CD4-positive, alpha-beta T cell treated with Interleukin-15 for 4 hours (primary cell): Measurements from ENCODE around the gene BCL3.
"Not testable (repeated sequence)": the region's sequence is repeated elsewhere in the genome, so short reads cannot be mapped to it uniquely, and the experiment has no call there.

ENCODE experiments used
- DNase-seq: peaks from one replicate; pipeline ENCODE4 v3.0.0-alpha.2; 2020; ENCODE audit warnings: low spot score

Gene BCL3

DNA sequence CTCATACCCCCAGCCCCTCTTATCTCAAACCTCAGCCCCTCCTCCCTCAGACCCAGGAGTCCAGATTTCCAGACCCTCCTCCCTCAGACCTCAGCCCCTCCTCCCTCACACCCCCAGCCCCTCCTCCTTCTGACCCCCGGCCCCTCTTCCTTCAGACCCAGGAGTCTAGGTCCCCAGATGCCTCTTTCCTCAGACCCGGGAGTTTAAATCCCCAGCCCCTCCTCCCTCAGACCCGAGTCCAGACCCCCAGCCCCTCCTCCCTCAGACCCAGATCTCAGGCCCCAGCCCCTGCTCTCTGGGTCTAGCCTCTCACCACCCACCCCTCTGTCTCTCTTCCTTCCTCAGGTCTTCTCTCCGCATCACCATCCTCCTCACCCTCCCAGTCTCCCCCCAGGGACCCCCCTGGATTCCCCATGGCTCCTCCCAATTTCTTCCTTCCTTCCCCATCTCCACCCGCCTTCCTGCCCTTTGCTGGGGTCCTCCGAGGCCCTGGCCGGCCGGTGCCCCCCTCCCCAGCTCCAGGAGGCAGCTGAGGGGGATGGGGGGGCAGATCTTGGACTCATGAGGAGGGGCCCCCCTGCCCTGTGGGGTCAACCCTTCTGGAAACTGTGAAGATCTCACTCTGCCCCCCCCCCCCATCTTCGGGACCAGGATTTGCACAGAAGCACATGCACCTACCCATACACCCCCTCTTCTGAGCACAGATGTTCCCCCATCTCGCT, 10.7 kb downstream of the BCL3 start:
- DNase-seq: no peak

DNA sequence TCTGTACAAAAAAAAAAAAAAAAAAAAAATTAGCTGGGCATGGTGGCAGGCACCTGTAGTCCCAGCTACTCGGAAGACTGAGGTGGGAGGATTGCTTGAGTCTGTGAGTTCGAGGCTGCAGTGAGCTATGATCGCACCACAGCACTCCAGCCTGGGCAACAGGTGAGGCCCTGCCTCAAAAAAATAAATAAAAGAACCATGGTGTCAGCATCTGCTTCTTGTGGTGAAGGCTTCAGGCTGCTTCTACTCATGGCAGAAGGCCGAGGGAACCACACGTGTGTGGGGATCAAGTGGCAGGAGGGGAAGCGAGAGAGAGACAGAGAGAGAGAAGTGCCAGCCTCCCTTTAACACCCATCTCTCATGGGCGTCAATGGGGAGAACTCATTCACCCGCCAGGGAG, 13.5 kb downstream of the BCL3 start:
- no peak for DNase-seq

DNA sequence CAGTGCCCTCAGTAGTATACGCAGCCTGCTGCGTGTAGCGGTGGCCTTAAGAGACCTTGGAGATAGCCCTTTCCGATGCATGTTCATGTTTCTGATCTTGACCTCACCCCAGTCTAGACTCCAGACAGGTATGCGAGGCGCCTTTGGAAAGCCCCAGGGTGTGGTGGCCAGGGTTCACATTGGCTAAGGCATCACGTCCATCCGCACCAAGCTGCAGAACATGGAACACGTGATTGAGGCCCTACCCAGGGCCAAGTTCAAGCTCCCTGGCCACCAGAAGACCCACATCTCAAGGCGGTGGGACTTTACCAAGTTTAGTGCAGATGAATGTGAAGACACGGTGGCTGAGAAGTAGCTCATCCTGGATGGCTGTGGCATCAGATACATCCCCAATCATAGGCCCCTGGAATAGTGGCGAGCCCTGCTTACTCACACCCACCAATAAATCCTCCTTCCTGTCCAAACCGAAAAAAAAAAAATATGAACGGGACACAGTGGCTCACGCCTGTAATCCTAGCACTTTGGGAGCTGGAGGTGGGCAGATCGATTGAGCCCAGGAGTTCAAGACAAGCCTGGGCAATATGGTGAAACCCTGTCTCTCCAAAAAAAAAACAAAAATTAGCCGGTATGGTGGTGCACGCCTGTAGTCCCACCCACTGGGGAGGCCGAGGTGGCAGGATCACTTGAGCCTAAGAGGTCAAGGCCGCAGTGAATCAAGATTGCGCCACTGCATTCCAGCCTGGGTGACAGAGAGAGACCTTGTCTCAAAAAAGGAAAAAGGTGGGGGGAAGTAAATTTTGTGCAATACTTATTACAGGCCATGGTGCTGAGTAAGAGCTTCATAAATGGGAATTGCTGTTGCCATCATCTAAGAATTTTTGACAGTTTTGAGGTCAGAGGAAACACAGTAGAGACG, 16.8 kb downstream of the BCL3 start:
- DNase-seq: no peak

DNA sequence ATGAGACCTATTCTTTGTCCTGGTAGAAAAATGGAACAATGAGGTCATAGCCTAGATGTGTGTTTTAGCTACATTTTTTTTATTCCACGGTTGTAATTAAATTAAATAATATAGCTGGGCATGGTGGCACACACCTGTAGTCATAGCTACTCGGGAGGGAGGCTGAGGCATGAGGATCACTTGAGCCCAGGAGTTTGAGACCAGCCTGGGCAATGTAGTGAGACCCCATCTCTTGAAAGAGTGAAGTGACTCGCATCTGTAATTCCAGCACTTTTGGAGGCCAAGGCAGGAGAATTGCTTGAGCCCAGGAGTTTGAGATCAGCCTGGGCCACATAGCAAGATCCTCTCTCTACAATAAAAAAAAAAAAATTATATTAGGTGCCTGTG, 17.4 kb downstream of the BCL3 start:
- DNase-seq: no peak

DNA sequence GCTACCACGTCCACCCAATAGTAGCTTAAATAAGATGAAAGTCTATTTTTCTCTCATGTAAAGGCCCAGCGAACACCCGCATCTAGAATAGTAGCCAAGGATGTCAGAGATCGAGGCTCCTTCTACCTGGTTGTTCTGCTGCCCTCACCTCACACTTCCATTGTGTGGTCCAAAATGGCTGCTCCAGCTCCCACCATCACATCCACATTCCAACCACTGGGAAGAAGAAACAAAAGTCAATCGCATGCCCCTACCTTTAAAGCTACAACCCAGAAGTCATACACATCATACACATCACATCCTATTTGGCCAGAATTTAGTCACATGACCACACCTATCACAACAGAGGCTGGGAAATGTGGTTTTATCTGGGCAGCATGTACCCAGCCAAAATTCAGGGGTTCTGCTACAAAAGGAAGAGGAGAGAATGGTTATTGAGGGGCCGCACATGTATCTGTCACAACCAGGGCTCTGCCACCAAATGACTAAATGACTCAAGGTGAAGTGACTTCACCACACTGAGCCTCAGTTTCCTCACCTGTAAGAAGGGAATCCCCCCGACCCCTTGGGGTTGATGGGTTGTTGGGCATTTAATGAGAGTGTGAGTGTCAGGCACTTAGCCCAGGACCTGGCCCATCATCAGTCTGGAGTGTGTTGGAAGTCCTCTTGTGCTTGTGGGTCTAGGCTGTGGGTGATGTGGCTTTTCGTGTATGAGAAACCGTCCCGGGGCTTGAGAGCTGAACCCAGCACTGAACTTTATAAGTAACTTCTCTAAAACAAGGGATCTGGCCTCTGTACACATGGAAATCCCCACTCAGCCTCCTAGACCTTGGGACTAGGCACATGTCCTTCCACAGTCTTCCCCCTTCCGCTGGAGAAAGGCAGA, 19.0 kb downstream of the BCL3 start:
- no peak for DNase-seq

DNA sequence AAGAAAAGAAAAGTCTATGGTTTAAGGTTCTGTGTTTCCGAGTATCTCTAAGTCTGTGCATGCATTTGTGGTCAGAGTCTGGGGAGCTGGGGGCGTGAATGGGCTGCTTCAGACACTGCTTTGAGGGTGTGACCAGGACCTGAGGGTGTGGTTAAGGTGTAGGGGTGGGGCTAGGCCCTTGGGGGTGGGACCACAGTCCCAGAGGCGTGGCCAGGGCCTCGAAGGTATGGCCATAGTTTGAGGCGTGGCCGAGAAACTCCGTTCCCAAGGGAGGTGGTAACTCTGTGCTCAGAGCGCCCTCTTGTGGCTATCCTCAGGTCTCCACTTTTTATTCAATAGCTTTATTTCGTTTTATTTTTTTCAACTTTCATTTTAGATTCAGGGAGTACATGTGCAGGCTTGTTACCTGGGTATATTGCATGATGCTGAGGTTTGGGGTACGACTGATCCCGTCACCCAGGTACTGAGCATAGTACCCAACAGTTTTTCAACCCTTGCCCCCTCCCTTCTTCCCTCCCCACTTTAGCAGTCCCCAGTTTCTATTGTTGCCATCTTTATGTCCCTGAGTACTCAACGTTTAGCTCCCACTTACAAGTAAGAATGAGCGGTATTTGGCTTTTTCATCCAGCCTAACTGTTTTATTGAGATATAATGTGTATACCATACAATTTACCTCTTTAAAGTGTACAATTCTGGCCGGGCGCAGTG, 22.2 kb downstream of the BCL3 start:
- peak; percentile 100 for DNase-seq

DNA sequence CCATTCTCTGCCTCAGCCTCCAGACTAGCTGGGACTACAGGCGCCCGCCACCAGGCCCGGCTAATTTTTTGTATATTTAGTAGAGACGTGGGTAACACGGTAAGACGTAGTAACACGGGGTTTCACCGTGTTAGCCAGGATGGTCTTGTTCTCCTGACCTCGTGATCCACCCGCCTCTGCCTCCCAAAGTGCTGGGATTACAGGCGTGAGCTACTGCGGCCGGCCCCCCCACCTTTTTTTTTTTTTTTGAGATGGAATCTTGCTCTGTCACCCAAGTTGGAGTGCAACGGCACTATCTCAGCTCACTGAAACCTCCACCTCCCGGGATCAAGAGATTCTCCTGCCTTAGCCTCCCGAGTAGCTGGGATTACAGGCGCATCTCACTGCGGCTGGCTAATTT, 23.6 kb downstream of the BCL3 start:
- DNase-seq: not testable (repeated sequence)

DNA sequence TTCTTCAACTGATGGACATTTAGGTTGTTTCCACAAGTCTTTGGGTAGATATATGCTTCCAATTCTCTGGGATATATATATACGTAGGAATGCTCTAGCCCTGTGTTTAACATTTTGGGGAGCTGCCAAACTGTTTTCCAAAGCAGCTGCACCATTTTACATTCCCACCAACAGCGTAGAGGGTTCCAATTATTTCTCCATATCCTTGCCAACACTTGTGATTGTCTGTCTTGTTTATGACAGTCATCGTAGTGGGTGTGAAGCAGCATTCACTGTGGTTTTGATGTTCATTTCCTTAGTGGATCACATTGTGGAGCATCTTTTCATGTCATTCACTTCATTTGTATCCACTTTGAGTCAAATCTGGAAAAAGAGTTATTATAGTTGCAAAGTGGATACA, 24.5 kb downstream of the BCL3 start:
- DNase-seq: no peak

DNA sequence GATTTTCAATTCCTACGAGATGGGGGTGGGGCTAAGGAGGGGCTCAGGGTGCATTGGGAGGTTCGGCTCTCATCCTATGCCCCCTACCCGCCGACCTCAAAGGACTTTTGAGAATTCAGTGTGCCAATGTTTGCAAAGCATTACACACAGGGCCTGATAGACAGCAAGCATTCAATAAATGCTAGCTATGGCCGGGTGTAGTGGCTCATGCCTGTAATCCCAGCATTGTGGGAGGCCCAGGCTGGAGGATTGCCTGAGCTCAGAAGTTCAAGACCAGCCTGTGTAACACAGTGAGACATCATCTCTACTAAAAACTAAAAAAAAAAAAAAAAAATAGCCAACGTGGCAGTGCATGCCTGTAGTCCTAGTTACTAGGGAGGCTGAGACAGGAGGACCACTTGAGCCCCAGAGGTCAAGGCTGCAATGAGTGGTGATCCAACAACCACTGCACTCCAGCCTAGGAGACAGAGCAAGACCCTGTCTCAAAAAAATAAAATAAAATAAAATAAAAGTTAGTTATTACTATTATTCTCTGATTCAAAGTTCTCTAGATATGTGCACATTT, 27.2 kb downstream of the BCL3 start:
- no peak for DNase-seq

DNA sequence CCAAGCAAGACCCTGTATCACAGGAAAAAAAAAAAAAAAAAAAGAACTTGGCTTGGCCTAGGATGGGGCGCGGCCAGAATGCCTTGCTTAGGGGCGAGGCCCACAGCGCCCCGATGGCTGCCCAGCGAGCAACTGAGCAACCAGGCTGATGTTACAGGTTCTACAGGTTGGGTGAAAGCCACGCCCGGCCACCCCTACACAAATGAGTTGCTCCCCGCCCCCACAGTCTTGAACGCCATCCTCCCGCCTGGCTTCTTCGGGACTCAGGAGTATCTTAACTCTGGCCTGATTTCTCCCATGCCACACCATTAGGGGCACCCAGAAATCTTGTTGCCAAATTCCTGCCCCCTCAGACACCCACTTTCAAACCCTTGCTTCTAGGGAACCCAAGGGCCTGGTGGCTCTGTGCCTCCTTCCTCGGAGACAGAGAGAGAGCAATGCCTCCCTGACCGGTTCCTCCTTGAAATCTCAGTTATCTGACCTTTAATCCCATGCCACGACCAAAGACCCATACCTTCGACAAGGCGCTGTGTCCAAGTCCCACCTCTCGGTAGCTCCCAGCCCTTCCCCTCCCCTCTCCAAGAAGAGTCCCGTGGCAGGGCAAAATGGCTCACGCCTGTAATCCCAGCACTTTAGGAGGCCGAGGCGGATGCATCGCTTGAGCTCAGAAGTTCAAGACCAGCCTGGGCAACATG, 28.0 kb downstream of the BCL3 start:
- no peak for DNase-seq

DNA sequence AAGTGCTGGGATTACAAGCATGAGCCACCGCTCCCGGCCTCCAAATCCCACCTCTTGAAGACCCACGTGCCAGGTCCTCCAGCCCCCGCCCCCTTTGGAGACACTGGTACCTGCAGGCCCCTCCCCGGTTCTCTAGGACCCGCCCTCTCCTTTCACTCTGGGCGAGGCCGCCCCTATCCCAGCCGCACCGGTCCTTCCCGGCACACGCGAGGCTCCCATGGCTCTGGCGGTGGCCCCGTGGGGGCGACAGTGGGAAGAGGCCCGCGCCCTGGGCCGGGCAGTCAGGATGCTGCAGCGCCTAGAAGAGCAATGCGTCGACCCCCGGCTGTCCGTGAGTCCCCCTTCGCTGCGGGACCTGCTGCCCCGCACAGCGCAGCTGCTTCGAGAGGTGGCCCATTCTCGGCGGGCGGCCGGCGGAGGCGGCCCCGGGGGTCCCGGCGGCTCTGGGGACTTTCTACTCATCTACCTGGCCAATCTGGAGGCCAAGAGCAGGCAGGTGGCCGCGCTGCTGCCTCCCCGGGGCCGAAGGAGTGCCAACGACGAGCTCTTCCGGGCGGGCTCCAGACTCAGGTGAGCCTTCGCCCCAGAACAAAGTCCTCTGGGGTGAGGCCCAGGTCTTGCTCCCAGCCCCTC, 29.3 kb downstream of the BCL3 start, which contains the start of gene CBLC:
CBLC (plus strand) TSS at position 176 of the 633 bp plus-strand sequence; CDS start at position 218, 42 bp downstream.
- no peak for DNase-seq

DNA sequence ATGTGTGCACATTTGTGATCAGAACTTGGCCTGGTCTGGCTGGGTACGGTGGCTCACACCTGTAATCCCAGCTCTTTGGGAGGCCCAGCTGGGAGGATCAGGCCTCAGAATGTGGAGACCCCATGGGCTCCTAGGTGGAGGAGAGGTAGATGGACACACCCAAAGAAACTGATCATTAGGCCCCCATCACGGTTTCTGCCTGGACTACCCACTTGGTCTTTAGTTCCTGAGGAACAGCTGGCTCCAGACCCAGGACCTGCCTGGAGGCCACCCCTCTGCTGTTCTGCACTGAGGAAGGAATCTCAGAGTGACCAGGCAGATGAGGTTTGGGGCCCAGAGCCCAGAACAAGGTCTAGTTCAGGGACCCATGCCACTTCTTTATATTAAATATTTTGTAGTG, 30.6 kb downstream of the BCL3 start:
- DNase-seq: no peak

DNA sequence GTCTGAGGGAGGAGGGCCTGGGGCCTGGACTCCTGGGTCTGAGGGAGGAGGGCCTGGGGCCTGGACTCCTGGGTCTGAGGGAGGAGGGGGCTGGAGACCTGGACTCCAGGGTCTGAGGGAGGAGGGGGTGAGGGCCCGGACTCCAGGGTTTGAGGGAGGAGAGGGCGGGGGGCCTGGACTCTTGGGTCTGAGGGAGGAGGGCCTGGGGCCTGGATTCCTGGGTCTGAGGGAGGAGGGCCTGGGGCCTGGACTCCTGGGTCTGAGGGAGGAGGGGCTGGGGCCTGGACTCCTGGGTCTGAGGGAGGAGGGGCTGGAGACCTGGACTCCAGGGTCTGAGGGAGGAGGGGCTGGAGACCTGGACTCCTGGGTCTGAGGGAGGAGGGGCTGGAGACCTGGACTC, 33.2 kb downstream of the BCL3 start:
- DNase-seq: not testable (repeated sequence)

DNA sequence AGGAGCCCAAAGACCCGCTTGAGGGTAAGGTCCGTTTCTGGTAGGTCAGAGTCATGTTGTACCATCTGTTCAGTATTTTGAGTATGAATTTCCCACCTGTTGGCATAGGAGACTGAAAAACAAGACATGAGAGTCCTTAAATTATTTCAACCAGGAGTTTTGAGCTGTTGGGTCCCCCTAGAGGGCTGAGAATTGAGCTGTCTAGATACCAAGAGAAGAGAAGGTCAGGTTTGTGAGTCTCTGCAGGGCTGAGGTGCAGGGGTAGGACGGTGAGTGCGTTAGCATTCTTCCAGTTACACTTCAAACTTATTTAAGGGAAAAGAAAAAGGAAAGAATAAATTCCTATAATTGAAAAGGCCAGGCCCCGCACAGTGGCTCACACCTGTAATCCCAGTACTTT, 34.2 kb downstream of the BCL3 start:
- DNase-seq: no peak

DNA sequence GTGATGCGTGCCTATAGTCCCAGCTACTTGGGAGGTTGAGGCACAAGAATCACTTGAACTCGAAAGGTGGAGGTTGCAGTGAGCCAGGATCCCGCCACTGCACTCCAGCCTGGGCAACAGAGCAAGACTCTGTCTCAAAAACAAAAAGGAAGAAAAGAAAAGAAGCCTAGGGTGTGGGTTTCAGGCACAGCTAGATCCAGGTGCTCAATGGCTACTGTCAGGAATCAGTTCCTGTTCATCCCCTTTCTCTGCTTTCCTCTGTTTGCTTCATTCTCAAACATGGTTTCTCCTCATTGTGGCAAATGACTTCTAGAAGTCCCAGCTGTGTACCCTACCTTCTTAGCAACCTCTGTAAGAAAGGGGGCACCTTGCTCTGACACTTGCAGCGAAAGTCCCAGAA, 35.0 kb downstream of the BCL3 start:
- DNase-seq: no peak

DNA sequence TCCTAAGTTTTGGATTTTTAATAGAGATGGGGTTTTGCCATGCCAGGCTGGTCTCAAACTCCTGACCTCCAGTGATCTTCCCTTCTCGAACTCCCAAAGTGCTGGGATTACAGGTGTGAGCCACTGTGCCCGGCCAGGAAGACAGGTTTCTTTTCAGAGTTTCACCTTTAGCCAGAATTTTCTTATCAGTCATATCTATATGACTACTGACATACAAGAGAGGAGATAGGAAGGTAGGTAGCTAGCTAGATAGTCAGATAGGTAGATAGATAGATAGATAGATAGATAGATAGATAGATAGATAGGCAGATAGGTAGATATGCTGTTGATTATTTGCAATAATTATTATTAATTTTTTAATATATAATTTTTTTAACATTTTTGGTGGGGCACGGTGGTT, 36.8 kb downstream of the BCL3 start:
- no peak for DNase-seq

DNA sequence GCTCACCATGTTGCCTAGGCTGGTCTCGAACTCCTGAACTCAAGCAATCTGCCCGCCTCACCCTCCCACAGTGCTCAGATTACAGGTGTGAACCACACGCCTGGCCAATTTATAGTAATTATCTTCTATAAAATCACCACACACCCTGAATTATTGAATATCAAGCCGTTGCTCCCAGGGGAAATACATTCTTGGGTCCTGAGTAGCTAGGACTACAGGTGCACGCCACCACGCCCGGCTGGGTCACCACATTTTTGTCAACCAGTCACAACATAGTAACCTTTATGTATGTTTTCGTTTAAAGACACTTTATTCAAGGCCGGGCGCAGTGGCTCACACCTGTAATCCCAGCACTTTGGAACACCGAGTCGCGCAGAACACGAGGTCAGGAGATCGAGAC, 37.5 kb downstream of the BCL3 start:
- no peak for DNase-seq

DNA sequence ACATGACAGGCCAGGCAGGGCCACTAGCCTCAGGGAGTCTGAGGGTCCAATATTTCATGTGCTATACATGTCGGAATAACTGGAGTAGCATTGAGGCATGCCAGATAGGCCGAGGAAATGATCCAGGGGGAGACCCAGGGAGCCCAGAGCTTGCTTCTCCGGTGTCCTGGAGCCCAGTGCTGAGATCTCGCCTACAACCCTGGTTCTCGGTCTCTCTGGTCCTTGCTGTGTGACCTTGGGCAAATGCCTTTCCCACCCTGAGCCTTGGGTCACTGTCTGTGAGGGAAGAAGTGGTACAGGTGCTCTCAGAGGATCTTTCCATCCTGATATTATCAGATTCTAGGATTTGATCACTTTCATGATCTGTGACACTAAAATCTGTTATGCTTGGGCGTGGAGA, 40.5 kb downstream of the BCL3 start:
- no peak for DNase-seq

DNA sequence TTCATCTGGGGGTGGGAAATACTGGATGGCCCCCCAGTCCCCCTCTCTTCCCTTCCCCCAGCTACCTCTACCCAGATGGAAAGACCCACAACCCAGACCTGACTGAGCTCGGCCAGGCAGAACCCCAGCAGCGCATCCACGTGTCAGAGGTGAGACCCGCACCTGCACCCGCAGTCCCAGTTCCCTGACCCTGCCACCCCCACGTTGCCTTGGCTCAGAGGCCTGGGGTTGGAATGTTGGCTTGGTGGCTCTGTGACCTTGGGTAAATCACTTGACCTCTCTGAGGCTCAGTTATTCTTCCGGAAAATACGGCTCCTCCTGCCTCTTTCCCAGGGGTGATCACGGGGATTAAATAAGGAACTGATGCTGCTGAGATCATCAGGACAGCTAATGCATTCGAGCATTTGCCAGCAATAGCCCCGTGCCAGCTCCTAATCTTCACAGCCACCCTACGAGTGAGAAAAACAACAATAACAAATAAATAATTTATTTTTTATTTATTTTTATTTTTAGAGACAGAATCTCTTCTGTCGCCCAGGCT, 41.5 kb downstream of the BCL3 start:
- no peak for DNase-seq

DNA sequence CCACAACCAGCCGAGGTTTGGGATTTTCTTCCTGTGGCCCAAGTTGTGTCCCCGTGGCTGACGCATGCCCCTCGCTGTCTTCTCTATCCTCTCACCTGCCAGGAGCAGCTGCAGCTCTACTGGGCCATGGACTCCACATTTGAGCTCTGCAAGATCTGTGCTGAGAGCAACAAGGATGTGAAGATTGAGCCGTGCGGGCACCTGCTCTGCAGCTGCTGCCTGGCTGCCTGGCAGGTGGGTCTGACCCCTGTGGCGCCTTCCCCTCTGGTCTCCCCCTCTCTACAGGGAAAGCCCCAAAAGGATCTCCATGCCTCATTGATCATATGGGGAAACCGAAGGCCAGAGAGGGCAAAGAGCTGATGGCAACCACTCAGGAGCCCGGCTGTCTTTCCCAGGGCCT, 43.8 kb downstream of the BCL3 start:
- no peak for DNase-seq
